ENCODE results near the gene SLC25A42. TPM values are rescaled to one million over a fixed set of nuclear protein-coding genes. Genes with fewer than 3 reads are reported as not detected.

SLC25A42 gene
- total RNA-seq, 1 experiment from 2014 or later = 3.5 TPM

GRCh38 chr19:19064098-19064722 is 416 bp downstream of the SLC25A42 start:
- CTCF ChIA-PET = interaction anchor here (0.6 to 0.7 kb wide), 2 partner anchors 63 to 170 kb away, joined by 3 to 5 read pairs; no protein-coding TSS in a partner anchor
- H3K4me1 ChIP-seq (ENCODE audit: insufficient read depth, low read length, poor library complexity, severe bottlenecking) = peaks cover 36% of the 10 kb centered on the region
- POLR2A ChIA-PET (ENCODE audit: low non-redundant PET) = no interaction called here
- H3K36me3 ChIP-seq (ENCODE audit: insufficient read depth, low read length, poor library complexity, severe bottlenecking) = no peaks in the 10 kb centered on the region
- intact Hi-C loops (cut with micrococcal nuclease; ENCODE audit: unreplicated experiment) = no loop called here
- no peaks in the 10 kb centered on the region for H3K9me3 ChIP-seq (ENCODE audit: low read depth, low read length, poor library complexity, severe bottlenecking)
- H3K27ac ChIP-seq (ENCODE audit: low read depth, low read length, poor library complexity, severe bottlenecking) = peak overlapping the region; percentile 55
- no peaks in the 10 kb centered on the region for H3K27me3 ChIP-seq (replicated peaks; ENCODE audit: insufficient read depth, low read depth, low read length, poor library complexity)
- DNase-seq (ENCODE audit: low spot score) = no peak
- peak overlapping the region; percentile 59 for H3K4me3 ChIP-seq (ENCODE audit: low read depth, low read length, poor library complexity, severe bottlenecking)
- TF ChIP-seq EZH2 (IDR thresholded peaks at IDR 0.05; ENCODE audit: borderline replicate concordance, low read depth, low read length, poor library complexity, severe bottlenecking) (no peak), CTCF (conservative IDR thresholded peaks at IDR 0.05; ENCODE audit: low read depth, low read length) (no peak; the same call in 1 of the 2 replicates)
- BruUV-seq (replicated peaks) = no TSS peak

- no peaks in the 10 kb centered on the region for H3K9me3 ChIP-seq (ENCODE audit: low read depth, low read length, poor library complexity, severe bottlenecking)
- H3K4me3 ChIP-seq (ENCODE audit: low read depth, low read length, poor library complexity, severe bottlenecking) = peak overlapping the region; percentile 59
- DNase-seq (ENCODE audit: low spot score) = peak; percentile 54
- H3K27ac ChIP-seq (ENCODE audit: low read depth, low read length, poor library complexity, severe bottlenecking) = peak overlapping the region; percentile 55
- peaks cover 36% of the 10 kb centered on the region for H3K4me1 ChIP-seq (ENCODE audit: insufficient read depth, low read length, poor library complexity, severe bottlenecking)
- no peaks in the 10 kb centered on the region for H3K27me3 ChIP-seq (replicated peaks; ENCODE audit: insufficient read depth, low read depth, low read length, poor library complexity)
- POLR2A ChIA-PET (ENCODE audit: low non-redundant PET) = interaction anchor here (0.6 kb wide), 2 partner anchors 105 to 116 kb away, joined by 4 to 5 read pairs; no protein-coding TSS in a partner anchor
- CTCF ChIA-PET = interaction anchor here (0.7 kb wide), 1 partner anchor 64 kb away, joined by 5 read pairs; no protein-coding TSS in a partner anchor
- BruUV-seq (replicated peaks) = no TSS peak
- intact Hi-C loops (cut with micrococcal nuclease; ENCODE audit: unreplicated experiment) = no loop called here
- no peaks in the 10 kb centered on the region for H3K36me3 ChIP-seq (ENCODE audit: insufficient read depth, low read length, poor library complexity, severe bottlenecking)
- TF ChIP-seq EZH2 (IDR thresholded peaks at IDR 0.05; ENCODE audit: borderline replicate concordance, low read depth, low read length, poor library complexity, severe bottlenecking) = no peak
- no peak for TF ChIP-seq CTCF (conservative IDR thresholded peaks at IDR 0.05; ENCODE audit: low read depth, low read length)
Measured at GRCh38 chr19:19064811-19065745, 1.3 kb downstream of the SLC25A42 start.

DNA sequence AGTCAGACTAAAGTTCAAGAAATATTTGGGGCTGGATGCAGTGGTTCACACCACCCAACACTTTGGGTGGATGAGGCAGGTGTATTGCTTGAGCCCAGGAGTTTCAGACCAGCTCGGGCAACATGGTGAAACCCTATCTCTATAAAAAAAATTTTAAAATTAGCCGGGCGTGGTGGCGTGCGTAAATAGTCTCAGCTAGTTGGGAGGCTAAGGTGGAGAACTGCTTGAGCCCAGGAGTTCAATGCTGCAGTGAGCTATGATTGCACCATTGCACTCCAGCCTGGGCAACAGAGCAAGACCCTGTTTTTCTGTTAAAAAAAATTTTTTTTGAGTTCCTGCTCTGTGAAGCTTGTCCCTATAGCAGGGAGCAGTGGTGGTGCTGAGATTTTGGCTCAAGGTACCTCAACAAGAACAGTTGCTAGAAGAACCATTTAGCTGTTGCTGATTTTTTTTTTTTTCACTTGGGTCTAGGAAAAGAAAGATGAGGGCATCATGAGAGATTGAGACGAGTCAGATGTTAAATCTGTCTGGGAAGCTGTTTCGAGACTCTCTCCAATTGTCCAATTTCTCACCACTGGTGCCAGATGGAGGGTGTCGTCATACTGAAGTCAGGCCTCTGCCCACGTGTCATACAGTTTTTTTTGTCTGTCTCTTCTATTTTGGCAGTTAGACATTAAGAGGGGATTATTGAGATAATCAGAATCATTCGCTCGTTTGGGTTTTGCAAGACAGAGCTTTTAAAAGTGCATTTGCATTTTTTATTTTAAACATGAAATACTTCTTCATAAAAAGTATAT is 3.7 kb downstream of the SLC25A42 start:
- intact Hi-C loops (cut with micrococcal nuclease; ENCODE audit: unreplicated experiment) = no loop called here

More for the DNA sequence above, 3.7 kb downstream of the SLC25A42 start:
- Histone ChIP-seq H3K4me1 (ENCODE audit: insufficient read depth, low read length, poor library complexity, severe bottlenecking) (peaks cover 36% of the 10 kb centered on the region), H3K9me3 (ENCODE audit: low read depth, low read length, poor library complexity, severe bottlenecking) (no peaks in the 10 kb centered on the region), H3K4me3 (ENCODE audit: low read depth, low read length, poor library complexity, severe bottlenecking) (no peak overlapping the region), H3K27ac (ENCODE audit: low read depth, low read length, poor library complexity, severe bottlenecking) (peak overlapping the region; percentile 47), H3K36me3 (ENCODE audit: insufficient read depth, low read length, poor library complexity, severe bottlenecking) (no peaks in the 10 kb centered on the region), H3K27me3 (replicated peaks; ENCODE audit: insufficient read depth, low read depth, low read length, poor library complexity) (no peaks in the 10 kb centered on the region)
- no peak for TF ChIP-seq EZH2 (IDR thresholded peaks at IDR 0.05; ENCODE audit: borderline replicate concordance, low read depth, low read length, poor library complexity, severe bottlenecking)
- no peak for TF ChIP-seq CTCF (conservative IDR thresholded peaks at IDR 0.05; ENCODE audit: low read depth, low read length)
- peak; percentile 70 for DNase-seq (ENCODE audit: low spot score)
- ChIA-PET POLR2A (ENCODE audit: low non-redundant PET) (no interaction called here), CTCF (no interaction called here)
- no TSS peak for BruUV-seq (replicated peaks)

Measured in A673 (cell line).